ENCODE results near the gene TMTC2. TPM values are rescaled to one million over a fixed set of nuclear protein-coding genes. Genes with fewer than 3 reads are reported as not detected.

Gene TMTC2
- total and polyA plus RNA-seq, 10 of the 15 experiments (the other 5 are each of a cell fraction or from before 2014, with no cell fraction given): 0.14 to 9.7 (median 1.2) TPM

- Histone ChIP-seq H2AFZ (ENCODE audit: control insufficient read depth, low read depth, low read length) (no peak overlapping the region), H3K27ac (ENCODE audit: control insufficient read depth, insufficient read depth) (no peak overlapping the region), H4K20me1 (ENCODE audit: control insufficient read depth, insufficient read depth) (no peaks in the 10 kb centered on the region), H3K9me3 (replicated peaks; ENCODE audit: control insufficient read depth, insufficient read depth, low read length) (no peaks in the 10 kb centered on the region; the same call in 1 of the 3 replicates), H3K79me2 (ENCODE audit: control insufficient read depth, insufficient read depth, low read length) (no peaks in the 10 kb centered on the region), H3K36me3 (ENCODE audit: control insufficient read depth in 2 of 2, insufficient read depth in 2 of 2, low read length in 1 of 2) (no peaks in the 10 kb centered on the region; a peak in 1 of 4 replicates), H3K9ac (ENCODE audit: control insufficient read depth, insufficient read depth, low read length) (no peak overlapping the region), H3K4me1 (ENCODE audit: control insufficient read depth, insufficient read depth, low read length) (no peaks in the 10 kb centered on the region; the same call in 1 of the 2 replicates), H3K4me2 (ENCODE audit: control insufficient read depth, insufficient read depth) (no peak overlapping the region), H3K4me3 (no peak overlapping the region), H3K27me3 (replicated peaks in 1 of 2; ENCODE audit: control insufficient read depth in 2 of 2, insufficient read depth in 2 of 2, low read length in 1 of 2) (no peaks in the 10 kb centered on the region)
- WGBS (ENCODE audit: insufficient coverage, insufficient replicate concordance, low lambda C conversion rate, missing lambda C conversion rate): 71% methylated on average over 2 of the region's 2 CpGs
- intact Hi-C loops (cut with micrococcal nuclease; ENCODE audit: unreplicated experiment): no loop called here
- ChIA-PET POLR2A (interaction anchor here (1.1 kb wide), 1 partner anchor 24 kb away, joined by 3 read pairs; the partner anchor contains the start of gene TMTC2), CTCF (interaction anchor here (0.6 to 0.7 kb wide), 2 partner anchors 13 to 985 kb away, joined by 3 read pairs; no protein-coding TSS in a partner anchor), SMC1A (ENCODE audit: uncharacterized antibody, unreplicated experiment) (interaction anchor here (1.1 to 2.3 kb wide), 4 partner anchors 13 to 25 kb away, joined by 3 to 11 read pairs (median 4); no protein-coding TSS in a partner anchor), RAD21 (ENCODE audit: unreplicated experiment) (no interaction called here)
- in situ Hi-C loops (cut with MboI): no loop called here
- TF ChIP-seq NR2F1 (conservative IDR thresholded peaks at IDR 0.05): no peak
- no peak for TF ChIP-seq IRF3 (IDR thresholded peaks at IDR 0.05)
- TF ChIP-seq CHD1 (IDR thresholded peaks at IDR 0.05; ENCODE audit: low read depth, low read length): no peak
- TF ChIP-seq ZNF274 (IDR thresholded peaks at IDR 0.05; ENCODE audit: insufficient read depth, insufficient read length): no peak
- TF ChIP-seq NKRF (conservative IDR thresholded peaks at IDR 0.05): no peak
- no peak for TF ChIP-seq EZH2 (IDR thresholded peaks at IDR 0.05; ENCODE audit: borderline replicate concordance, control insufficient read depth, low read depth, low read length)
- ATAC-seq (no peak), FAIRE-seq (no peak), DNase-seq (ENCODE audit: low read depth, low spot score) (no peak)
- BruUV-seq (replicated peaks): no TSS peak
Observed at GRCh38 chr12:82710741-82711140, 24.0 kb downstream of the TMTC2 start.

All from GM12878 (cell line).